PC-9 (cell line): ENCODE data around the gene RCN1. TPM values are rescaled to one million over a fixed set of nuclear protein-coding genes. Genes with fewer than 3 reads are reported as not detected.

Source experiments
- BruUV-seq: library from RNA; stranded (reverse); fragments of 400-500 nt; replicated peaks from 2 replicates; lab custom pipeline; 2021; lab: Mats Ljungman, UMichigan
- CTCF ChIA-PET: fragments of 300-600 bp; sonication (Branson Sonifier 250); formaldehyde crosslinking; loops from one replicate; lab custom pipeline; 2022; ENCODE audit warnings: antibody characterized with exemption; lab: Charles Lee
- POLR2A ChIA-PET: fragments of 300-600 bp; sonication (Branson Sonifier 250); formaldehyde crosslinking; loops from one replicate; lab custom pipeline; 2022; ENCODE audit warnings: antibody characterized with exemption; ENCODE audit not compliant: unreplicated experiment; lab: Charles Lee
- DNase-seq, 2 experiments: peaks; one replicate each; pipeline versions ENCODE4 v3.0.0 to v3.0.0-alpha.2; 2015 to 2022; ENCODE audit warnings: mixed read lengths in 1 of 2
- H2AFZ ChIP-seq: fragments of 200-600 bp; sonication (generic); 2 replicates; pipeline ENCODE4 v1.8.1; 2017; ENCODE audit warnings: antibody characterized with exemption
- H3F3A ChIP-seq: fragments of 200-600 bp; sonication (generic); 2 replicates; pipeline ENCODE4 v1.8.1; 2017; ENCODE audit warnings: antibody characterized with exemption, mild to moderate bottlenecking, low read depth; ENCODE audit not compliant: insufficient read depth
- H3K27ac ChIP-seq: fragments of 200-600 bp; sonication (generic); 2 replicates; pipeline ENCODE4 v1.6.1; 2016; ENCODE audit warnings: mixed run types
- H3K27me3 ChIP-seq: fragments of 200-600 bp; sonication (generic); 2 replicates; pipeline ENCODE4 v1.6.1; 2016; ENCODE audit warnings: low read depth, mixed run types; ENCODE audit not compliant: insufficient read depth
- H3K36me3 ChIP-seq: fragments of 200-600 bp; sonication (generic); 2 replicates; pipeline ENCODE4 v1.6.1; 2016; ENCODE audit warnings: low read depth, mixed run types
- H3K4me1 ChIP-seq: fragments of 200-600 bp; sonication (generic); replicated peaks from 2 replicates; pipeline ENCODE4 v1.6.1; 2016; ENCODE audit warnings: mixed run types; ENCODE audit not compliant: insufficient read depth
- H3K4me2 ChIP-seq: fragments of 200-600 bp; sonication (generic); 2 replicates; pipeline ENCODE4 v1.6.1; 2017; ENCODE audit warnings: mixed run types
- H3K4me3 ChIP-seq: fragments of 200-600 bp; sonication (generic); 2 replicates; pipeline ENCODE4 v1.6.1; 2016; ENCODE audit warnings: mixed run types
- H3K79me2 ChIP-seq: fragments of 200-600 bp; sonication (generic); 2 replicates; pipeline ENCODE4 v1.6.1; 2017; ENCODE audit warnings: low read depth, mixed run types
- H3K9me2 ChIP-seq: fragments of 200-600 bp; sonication (generic); 2 replicates; pipeline ENCODE4 v1.8.1; 2017; ENCODE audit warnings: mild to moderate bottlenecking; ENCODE audit not compliant: insufficient read depth
- H3K9me3 ChIP-seq: fragments of 200-600 bp; sonication (generic); 2 replicates; pipeline ENCODE4 v1.8.1; 2016; ENCODE audit warnings: low read depth; ENCODE audit not compliant: insufficient read depth
- H4K20me1 ChIP-seq: fragments of 200-600 bp; sonication (generic); 2 replicates; pipeline ENCODE4 v1.8.1; 2017; ENCODE audit not compliant: insufficient read depth
- EZH2 ChIP-seq: fragments of 200-600 bp; sonication (generic); IDR thresholded peaks from 2 replicates; pipeline ENCODE4 v1.8.0; 2017; ENCODE audit warnings: antibody characterized with exemption, low read depth
- intact Hi-C: fragments of 100-400 bp; cut with micrococcal nuclease; formaldehyde crosslinking; loops from one replicate; pipeline ENCODE4 v1.10.0; 2022; ENCODE audit not compliant: unreplicated experiment
- total RNA-seq: library from RNA; stranded (reverse); gene quantifications from 2 replicates; pipeline ENCODE4 v1.2.3, GENCODE V29; 2021
- TF ChIP-seq, protein P1 (sequence below): fragments of 200-600 bp; sonication (generic); conservative IDR thresholded peaks from 2 replicates; pipeline ENCODE4 v1.6.1; 2017; ENCODE audit warnings: mixed run types, antibody characterized with exemption, mild to moderate bottlenecking, moderate library complexity

RCN1 gene
- total RNA-seq, 1 experiment from 2014 or later = 206 TPM

DNA sequence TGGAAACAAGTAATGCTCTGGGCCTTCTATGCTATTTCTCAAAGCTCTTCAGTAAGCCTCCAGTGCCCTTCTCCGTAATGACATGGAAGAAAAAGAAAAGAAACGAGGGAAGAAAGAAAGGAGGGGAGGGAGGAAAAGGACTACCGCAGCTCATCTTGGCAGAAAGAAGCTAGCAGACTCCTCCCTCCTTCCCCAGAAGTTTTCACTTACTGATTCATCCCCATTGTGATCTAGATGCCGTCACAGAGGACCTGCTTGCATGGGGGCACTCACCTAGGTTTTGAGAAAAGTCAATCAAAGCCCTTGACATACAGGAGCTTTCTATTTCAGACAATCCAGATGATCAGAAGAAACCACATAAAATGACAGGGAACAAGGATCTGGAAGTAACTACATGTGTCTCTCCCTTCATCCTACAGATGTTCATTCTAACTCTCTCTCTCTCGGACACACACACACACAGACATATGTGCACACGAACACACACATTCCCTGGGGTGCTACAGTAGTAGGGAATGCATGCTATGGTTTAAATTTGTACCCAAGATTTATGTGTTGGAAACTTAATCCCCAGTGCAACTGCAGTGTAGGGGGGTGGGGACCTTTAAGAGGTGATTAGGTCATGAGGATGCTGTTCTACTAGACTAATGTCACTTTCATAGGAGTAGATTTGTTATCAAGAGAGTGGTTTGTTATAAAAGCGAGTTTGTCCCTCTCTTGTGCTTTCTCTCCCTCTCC, 37.6 kb upstream of the RCN1 start:
- Histone ChIP-seq H3K9me3 (no peaks in the 10 kb centered on the region), H3K27ac (no peak overlapping the region), H3K79me2 (no peaks in the 10 kb centered on the region), H3K4me2 (no peak overlapping the region), H3K4me3 (no peak overlapping the region), H3K27me3 (peaks cover 3% of the 10 kb centered on the region; the same call in 1 of the 2 replicates), H3F3A (no peaks in the 10 kb centered on the region), H2AFZ (no peak overlapping the region), H4K20me1 (no peaks in the 10 kb centered on the region), H3K9me2 (no peaks in the 10 kb centered on the region), H3K4me1 (no peaks in the 10 kb centered on the region), H3K36me3 (no peaks in the 10 kb centered on the region)
- BruUV-seq = no TSS peak
- no peak for DNase-seq
- intact Hi-C loops = loop anchor here (5.0 kb wide), 1 partner anchor 39 kb away; the partner anchor contains the start of gene RCN1
- CTCF ChIA-PET = interaction anchor here (0.6 to 1.6 kb wide), 5 partner anchors 18 to 179 kb away, joined by 3 to 7 read pairs (median 3); no protein-coding TSS in a partner anchor
- POLR2A ChIA-PET = interaction anchor here (0.6 kb wide), 1 partner anchor 37 kb away, joined by 10 read pairs; no protein-coding TSS in a partner anchor
- TF ChIP-seq, protein P1, sequence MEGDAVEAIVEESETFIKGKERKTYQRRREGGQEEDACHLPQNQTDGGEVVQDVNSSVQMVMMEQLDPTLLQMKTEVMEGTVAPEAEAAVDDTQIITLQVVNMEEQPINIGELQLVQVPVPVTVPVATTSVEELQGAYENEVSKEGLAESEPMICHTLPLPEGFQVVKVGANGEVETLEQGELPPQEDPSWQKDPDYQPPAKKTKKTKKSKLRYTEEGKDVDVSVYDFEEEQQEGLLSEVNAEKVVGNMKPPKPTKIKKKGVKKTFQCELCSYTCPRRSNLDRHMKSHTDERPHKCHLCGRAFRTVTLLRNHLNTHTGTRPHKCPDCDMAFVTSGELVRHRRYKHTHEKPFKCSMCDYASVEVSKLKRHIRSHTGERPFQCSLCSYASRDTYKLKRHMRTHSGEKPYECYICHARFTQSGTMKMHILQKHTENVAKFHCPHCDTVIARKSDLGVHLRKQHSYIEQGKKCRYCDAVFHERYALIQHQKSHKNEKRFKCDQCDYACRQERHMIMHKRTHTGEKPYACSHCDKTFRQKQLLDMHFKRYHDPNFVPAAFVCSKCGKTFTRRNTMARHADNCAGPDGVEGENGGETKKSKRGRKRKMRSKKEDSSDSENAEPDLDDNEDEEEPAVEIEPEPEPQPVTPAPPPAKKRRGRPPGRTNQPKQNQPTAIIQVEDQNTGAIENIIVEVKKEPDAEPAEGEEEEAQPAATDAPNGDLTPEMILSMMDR = no peak
- TF ChIP-seq EZH2 = no peak

DNA sequence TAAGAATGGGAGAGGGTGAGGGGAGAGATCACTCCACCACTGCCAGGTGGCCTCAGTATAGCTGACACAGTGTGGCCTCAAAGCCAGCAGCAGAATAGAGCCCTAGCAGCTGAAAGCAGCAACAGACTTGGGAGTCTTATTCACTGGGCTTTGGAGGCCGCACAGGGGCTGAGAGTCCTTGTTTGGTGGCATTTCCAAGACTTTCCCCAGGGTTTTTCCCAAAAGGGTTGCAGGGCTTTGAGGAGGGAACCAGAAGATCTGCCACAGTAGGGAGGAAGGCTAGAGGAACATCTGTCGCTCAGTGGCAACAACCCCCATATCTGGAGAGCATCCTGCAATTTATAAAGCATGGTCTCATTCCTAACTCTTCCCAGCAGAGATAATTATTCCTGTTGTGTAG, 35.0 kb upstream of the RCN1 start:
- Histone ChIP-seq H4K20me1 (no peaks in the 10 kb centered on the region), H3K36me3 (no peaks in the 10 kb centered on the region), H3K27me3 (no peaks in the 10 kb centered on the region; the same call in 1 of the 2 replicates), H2AFZ (no peak overlapping the region), H3K9me3 (no peaks in the 10 kb centered on the region), H3K4me3 (no peak overlapping the region), H3K4me2 (no peak overlapping the region), H3K9me2 (no peaks in the 10 kb centered on the region), H3F3A (no peaks in the 10 kb centered on the region), H3K79me2 (no peaks in the 10 kb centered on the region), H3K4me1 (no peaks in the 10 kb centered on the region), H3K27ac (no peak overlapping the region)
- no peak for TF ChIP-seq EZH2
- TF ChIP-seq, protein P1 = no peak
- BruUV-seq = no TSS peak
- POLR2A ChIA-PET = no interaction called here
- DNase-seq = no peak
- CTCF ChIA-PET = no interaction called here
- intact Hi-C loops = no loop called here

DNA sequence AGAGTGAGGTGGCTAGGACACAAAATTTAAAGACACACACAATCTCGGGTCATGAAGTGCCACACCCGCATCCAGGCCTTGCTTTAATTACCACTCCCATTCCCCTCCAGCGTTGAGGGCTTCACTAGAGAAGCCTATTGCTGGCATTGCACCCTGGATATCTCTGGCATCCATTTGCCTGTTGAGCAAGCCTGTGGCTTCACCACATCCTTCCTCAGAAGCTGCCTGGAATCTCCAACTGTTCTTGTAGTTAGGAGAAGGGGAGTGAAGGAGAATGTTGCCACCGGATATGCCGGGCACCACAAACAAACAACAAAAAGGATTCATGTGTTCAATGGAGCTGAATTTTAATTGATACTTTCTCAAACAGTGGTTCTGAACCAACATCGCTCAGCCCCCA, 34.4 kb upstream of the RCN1 start:
- ChIA-PET POLR2A (no interaction called here), CTCF (interaction anchor here (0.6 kb wide), 1 partner anchor 119 kb away, joined by 3 read pairs; no protein-coding TSS in a partner anchor)
- Histone ChIP-seq H3K79me2 (no peaks in the 10 kb centered on the region), H3K36me3 (no peaks in the 10 kb centered on the region), H2AFZ (no peak overlapping the region), H3K4me1 (no peaks in the 10 kb centered on the region), H3K9me2 (no peaks in the 10 kb centered on the region), H3K27me3 (no peaks in the 10 kb centered on the region; the same call in 1 of the 2 replicates), H3K27ac (no peak overlapping the region), H3K9me3 (no peaks in the 10 kb centered on the region), H3K4me2 (no peak overlapping the region), H3K4me3 (no peak overlapping the region), H3F3A (no peaks in the 10 kb centered on the region), H4K20me1 (no peaks in the 10 kb centered on the region)
- TF ChIP-seq, protein P1 = no peak
- no peak for TF ChIP-seq EZH2
- BruUV-seq = no TSS peak
- intact Hi-C loops = no loop called here
- DNase-seq = no peak
